GF-D8 (cell line): ENCODE results near the gene BLCAP.
"Not testable (repeated sequence)": the region's sequence is repeated elsewhere in the genome, so short reads cannot be mapped to it uniquely, and the experiment has no call there.

Source experiments
- DNase-seq: peaks from one replicate; lab custom pipeline; 2025; lab: John Stamatoyannopoulos, UW

BLCAP gene

DNA sequence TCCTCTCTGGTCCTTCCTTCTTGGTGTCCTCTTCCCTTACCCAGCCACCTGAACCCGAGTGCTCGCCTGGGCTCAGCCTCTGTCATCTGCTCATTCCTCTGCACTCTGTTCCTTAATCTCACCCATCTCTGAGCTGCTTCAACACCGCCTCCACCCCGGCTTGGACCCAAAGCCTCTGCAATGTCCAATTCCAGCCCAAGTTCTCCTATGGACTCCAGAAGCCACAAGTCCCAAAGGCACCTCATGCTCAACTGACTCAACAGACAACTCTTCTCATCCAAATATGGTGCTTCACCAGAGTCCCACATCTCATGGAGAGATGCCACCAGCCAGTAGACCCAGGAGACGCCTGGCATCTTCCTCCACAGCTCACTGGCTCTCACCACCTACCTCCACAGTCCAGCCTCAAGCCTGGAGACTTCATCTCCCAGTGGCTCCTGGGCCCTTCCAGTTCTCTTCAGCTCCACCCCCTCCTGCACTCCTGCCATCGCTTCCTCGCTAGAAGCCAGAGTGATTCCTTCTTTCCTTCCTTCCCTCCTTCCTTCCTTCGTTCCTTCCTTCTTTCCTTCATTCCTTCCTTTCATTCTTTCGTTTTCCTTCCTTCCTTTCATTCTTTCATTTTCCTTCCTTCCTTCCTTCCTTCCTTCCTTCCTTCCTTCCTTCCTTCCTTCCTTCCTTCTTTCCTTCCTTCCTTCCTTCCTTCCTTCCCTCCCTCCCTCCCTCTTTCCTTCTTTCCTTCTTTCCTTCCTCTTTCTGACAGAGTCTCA lies 47.6 kb downstream of the BLCAP start:
- DNase-seq, result no peak

DNA sequence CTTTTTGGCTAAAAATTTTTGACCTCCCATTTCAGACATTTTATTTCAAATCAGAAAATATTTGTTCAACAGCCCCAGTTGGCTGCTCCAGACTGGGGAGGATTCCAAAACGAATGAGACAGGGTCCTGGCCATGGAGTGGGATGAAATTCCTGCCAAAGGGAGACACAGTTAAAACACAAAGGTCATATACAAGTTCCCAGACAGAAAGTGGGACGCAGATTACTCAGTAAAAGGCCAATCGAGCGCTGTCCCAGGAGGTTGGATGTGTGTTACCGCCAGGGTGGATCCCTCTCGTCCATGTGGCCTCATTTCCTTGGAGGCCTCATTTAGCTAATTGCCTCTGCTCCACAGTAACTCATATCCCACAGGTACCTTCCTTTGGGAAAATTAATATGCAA lies 48.4 kb downstream of the BLCAP start:
- no peak for DNase-seq

- no peak for DNase-seq
These were observed 50.6 kb downstream of the BLCAP start for GRCh38 chr20:37477041-37477440.

DNA sequence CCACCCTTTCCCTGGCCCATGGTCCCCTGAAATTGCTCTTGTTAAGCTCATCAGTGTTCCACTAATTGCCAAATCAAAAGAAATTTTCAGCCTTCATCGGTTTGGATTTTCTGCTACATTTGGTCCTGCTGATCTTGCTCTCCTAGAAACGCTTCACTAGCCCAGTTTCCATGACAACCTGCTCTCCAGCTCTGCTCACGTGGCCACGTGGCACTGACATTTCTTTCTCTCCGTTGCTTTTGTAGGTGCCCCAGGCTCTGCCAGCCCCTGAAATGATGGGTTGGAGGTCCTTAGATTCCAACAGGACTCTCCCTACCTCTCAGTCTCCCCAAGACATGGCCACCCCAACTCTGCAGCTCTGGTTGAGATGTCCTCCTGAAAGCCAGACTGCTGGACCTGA lies 52.4 kb downstream of the BLCAP start:
- DNase-seq, result no peak

GRCh38 chr20:37474386-37474785 lies 53.3 kb downstream of the BLCAP start:
- no peak for DNase-seq

- no peak for DNase-seq
These were observed 54.3 kb downstream of the BLCAP start for GRCh38 chr20:37473249-37474000.

DNA sequence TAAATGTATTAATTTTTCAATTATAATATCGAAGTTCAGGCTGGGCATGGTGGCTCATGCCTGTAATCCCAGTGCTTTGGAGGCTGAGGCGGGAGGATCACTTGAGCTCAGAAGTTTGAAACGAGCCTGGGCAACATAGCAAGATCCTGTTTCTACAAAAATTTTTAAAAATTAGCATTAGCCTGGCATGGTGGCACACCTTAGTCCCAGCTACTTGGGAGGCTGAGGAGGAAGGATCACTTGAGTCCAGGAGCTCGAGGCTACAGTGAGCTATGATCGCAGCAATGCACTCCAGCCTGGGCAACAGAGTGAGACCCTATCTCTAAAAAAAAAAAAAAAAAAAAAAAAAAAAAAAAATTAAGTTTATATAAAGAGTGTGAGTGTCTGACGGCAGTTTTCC lies 55.2 kb downstream of the BLCAP start:
- not testable (repeated sequence) for DNase-seq

- no peak for DNase-seq
These were observed 55.9 kb downstream of the BLCAP start for GRCh38 chr20:37471741-37472235.

- DNase-seq, result not testable (repeated sequence)
These were observed 57.5 kb downstream of the BLCAP start for GRCh38 chr20:37470190-37470589.

- no peak for DNase-seq
These were observed 58.1 kb downstream of the BLCAP start for GRCh38 chr20:37469531-37469930.

GRCh38 chr20:37468886-37469285 lies 58.8 kb downstream of the BLCAP start:
- DNase-seq, result no peak
